Esophagus muscularis mucosa (tissue), 4 donors: ENCODE data around the gene KAT7. TPM values are rescaled to one million over a fixed set of nuclear protein-coding genes. Genes with fewer than 3 reads are reported as not detected.

Experiments
- DNase-seq: peaks from one replicate; pipeline ENCODE4 v3.0.0-alpha.2; 2017; ENCODE audit errors: extremely low spot score
- H3K27ac ChIP-seq, 4 donors: fragments of 200-600 bp; sonication (generic); replicated peaks in 1 of 4; 1 replicate in 3 of 4; 2 replicates in 1 of 4; pipeline ENCODE4 v1.5.1; 2016 to 2019; ENCODE audit warnings: mild to moderate bottlenecking in 1 of 4
- H3K27me3 ChIP-seq, 4 donors: fragments of 200-600 bp; sonication (generic); one replicate each; pipeline versions ENCODE4 v1.5.1 to v1.6.0; 2016 to 2019
- H3K36me3 ChIP-seq, 4 donors: fragments of 200-600 bp; sonication (generic); one replicate each; pipeline ENCODE4 v1.5.1; 2016 to 2019
- H3K4me1 ChIP-seq, 4 donors: fragments of 200-600 bp; sonication (generic); one replicate each; pipeline ENCODE4 v1.5.1; 2016 to 2019
- H3K4me3 ChIP-seq, 4 donors: fragments of 200-600 bp; sonication (generic); 1 replicate in 2 of 4; 2 replicates in 2 of 4; pipeline ENCODE4 v1.5.1; 2016 to 2019; ENCODE audit warnings: mild to moderate bottlenecking in 4 of 4, moderate library complexity in 1 of 4
- H3K9me3 ChIP-seq, 4 donors: fragments of 200-600 bp; sonication (generic); 1 replicate in 3 of 4; 2 replicates in 1 of 4; pipeline ENCODE4 v1.5.1; 2016 to 2019
- EP300 ChIP-seq: sonication (generic); formaldehyde crosslinking; IDR thresholded peaks from one replicate; pipeline ENCODE4 v1.6.1; 2017; ENCODE audit warnings: antibody characterized with exemption
- POLR2A ChIP-seq: fragments of 450-650 bp; IDR thresholded peaks from one replicate; pipeline ENCODE4 v1.6.1; 2017; ENCODE audit warnings: antibody characterized with exemption, moderate library complexity, mild to moderate bottlenecking, low read depth
- POLR2AphosphoS5 ChIP-seq, 2 donors: sonication (generic); formaldehyde crosslinking; IDR thresholded peaks; one replicate each; pipeline ENCODE4 v1.6.1; 2017; ENCODE audit warnings: antibody characterized with exemption in 2 of 2
- WGBS: methylation state at CpG from one replicate; pipeline ENCODE4 v1.1.5; 2018; 5-methylcytosine and 5-hydroxymethylcytosine counted together
- intact Hi-C: fragments of 100-400 bp; cut with DNase I; formaldehyde crosslinking; loops from one replicate; pipeline ENCODE4 v1.15.1; 2023
- total RNA-seq, 4 donors: library from RNA; depleted of rRNA; stranded (reverse); fragments of >200 nt; gene quantifications; one replicate each; pipeline versions ENCODE4 v1.1.0 to v1.2.1, GENCODE V29; 2016
- TF ChIP-seq, protein P1 (sequence below), 3 experiments: fragments of 200-600 bp in 2 of 3; fragments of 450-650 bp in 1 of 3; sonication (generic) in 2 of 3; IDR thresholded peaks; one replicate each; pipeline ENCODE4 v1.5.1; 2017 to 2019; ENCODE audit warnings: antibody characterized with exemption in 3 of 3, mild to moderate bottlenecking in 2 of 3, moderate library complexity in 1 of 3

The KAT7 gene
- total RNA-seq, 4 donors from 2014 or later, result 29.5 to 48.1 (median 43.4) TPM

DNA sequence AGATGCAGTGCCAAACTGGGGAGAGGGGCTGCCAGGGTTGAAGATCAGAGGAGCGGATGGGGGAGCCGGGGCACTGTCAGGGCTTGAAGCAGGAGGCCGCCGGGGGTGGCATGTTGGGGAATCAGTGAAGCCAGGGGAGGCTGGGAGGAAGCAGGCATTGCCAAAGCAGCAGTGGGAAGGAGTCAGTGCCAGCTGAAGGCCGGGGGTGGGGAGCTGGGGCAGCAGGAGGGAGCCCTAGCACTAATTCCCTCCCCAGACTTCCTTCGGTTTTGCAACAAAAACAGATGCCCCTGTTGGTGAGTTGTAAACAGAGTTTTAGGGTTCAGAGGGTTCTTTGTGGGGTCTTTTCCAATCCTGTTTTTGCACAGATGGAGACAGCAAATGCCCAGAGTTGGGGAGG is 70.3 kb downstream of the KAT7 start:
- no peaks in the 10 kb centered on the region for H3K9me3 ChIP-seq
- no peak for DNase-seq
- 71% methylated on average over 6 of the region's 6 CpGs for WGBS

DNA sequence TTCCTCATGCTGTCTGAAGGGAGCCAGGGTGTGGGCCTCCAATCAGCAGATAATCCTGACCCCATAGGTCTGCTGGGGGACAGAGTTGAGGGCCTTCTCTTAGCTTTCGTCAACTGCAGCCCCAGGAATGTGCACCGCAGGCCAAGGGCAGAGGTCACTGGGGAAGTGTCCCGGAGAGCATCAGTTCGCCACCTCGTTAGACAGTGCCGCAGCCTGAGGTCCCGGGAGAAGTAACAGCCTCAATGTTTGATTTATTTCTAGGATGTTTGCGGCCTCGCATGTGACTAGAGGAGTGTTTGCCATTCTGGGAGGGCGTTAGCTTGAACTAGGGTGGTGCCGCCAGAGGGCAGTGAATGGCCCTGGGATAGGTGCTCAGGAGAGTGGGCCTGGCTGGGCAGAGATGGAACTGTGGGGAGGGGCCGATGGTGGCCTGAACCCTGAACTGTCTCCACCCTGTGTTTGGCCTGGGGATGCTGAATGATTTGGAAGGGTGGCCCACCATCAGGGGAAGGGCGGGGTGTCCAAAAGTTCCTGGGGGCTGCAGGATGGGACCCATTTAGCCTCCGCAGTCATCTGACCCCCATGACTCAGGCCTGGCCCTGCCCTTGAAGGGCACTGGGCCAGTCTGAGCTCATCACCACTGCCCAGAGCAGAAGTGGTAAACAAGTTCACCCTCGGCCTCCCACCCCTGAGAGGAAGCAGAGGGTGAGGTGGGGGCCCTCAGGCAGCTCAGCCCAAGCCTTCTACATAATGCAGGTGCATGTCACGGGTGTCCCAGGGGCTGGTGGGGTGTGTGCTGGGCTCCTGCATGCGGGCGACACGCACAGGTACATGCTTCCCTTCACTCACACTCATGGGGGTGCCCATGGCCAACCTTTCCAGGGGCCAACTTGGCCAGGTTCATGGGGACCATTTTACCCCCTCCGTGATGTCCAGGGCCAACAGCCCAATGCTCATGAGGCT is 71.8 kb downstream of the KAT7 start:
- 77% methylated on average over 15 of the region's 20 CpGs for WGBS
- Histone ChIP-seq H3K27me3 (peaks cover 0 to 19% (median 0%) of the 10 kb centered on the region in 4 donors), H3K4me3 (no peak overlapping the region), H3K36me3 (no peaks in the 10 kb centered on the region), H3K4me1 (peaks cover 0 to 6% (median 5%) of the 10 kb centered on the region in 4 donors), H3K27ac (no peak overlapping the region), H3K9me3 (no peaks in the 10 kb centered on the region)
- TF ChIP-seq POLR2AphosphoS5 (IDR thresholded peaks at IDR 0.05), result no peak
- no peak for TF ChIP-seq EP300
- TF ChIP-seq, protein P1, sequence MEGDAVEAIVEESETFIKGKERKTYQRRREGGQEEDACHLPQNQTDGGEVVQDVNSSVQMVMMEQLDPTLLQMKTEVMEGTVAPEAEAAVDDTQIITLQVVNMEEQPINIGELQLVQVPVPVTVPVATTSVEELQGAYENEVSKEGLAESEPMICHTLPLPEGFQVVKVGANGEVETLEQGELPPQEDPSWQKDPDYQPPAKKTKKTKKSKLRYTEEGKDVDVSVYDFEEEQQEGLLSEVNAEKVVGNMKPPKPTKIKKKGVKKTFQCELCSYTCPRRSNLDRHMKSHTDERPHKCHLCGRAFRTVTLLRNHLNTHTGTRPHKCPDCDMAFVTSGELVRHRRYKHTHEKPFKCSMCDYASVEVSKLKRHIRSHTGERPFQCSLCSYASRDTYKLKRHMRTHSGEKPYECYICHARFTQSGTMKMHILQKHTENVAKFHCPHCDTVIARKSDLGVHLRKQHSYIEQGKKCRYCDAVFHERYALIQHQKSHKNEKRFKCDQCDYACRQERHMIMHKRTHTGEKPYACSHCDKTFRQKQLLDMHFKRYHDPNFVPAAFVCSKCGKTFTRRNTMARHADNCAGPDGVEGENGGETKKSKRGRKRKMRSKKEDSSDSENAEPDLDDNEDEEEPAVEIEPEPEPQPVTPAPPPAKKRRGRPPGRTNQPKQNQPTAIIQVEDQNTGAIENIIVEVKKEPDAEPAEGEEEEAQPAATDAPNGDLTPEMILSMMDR (IDR thresholded peaks at IDR 0.05), result no peak
- TF ChIP-seq POLR2A, result no peak
- no peak for DNase-seq
- intact Hi-C loops, result loop anchor here (5.0 kb wide), 1 partner anchor 97 kb away; no protein-coding TSS in a partner anchor

More for the DNA sequence above, 70.3 kb downstream of the KAT7 start:
- Histone ChIP-seq H3K36me3 (no peaks in the 10 kb centered on the region), H3K4me1 (peaks cover 0 to 6% (median 5%) of the 10 kb centered on the region in 4 donors), H3K4me3 (no peak overlapping the region), H3K27ac (no peak overlapping the region), H3K27me3 (peaks cover 0 to 19% (median 0%) of the 10 kb centered on the region in 4 donors)
- TF ChIP-seq, protein P1 (IDR thresholded peaks at IDR 0.05), result no peak
- TF ChIP-seq EP300 (no peak), POLR2AphosphoS5 (IDR thresholded peaks at IDR 0.05) (no peak), POLR2A (no peak)
- intact Hi-C loops, result no loop called here

DNA sequence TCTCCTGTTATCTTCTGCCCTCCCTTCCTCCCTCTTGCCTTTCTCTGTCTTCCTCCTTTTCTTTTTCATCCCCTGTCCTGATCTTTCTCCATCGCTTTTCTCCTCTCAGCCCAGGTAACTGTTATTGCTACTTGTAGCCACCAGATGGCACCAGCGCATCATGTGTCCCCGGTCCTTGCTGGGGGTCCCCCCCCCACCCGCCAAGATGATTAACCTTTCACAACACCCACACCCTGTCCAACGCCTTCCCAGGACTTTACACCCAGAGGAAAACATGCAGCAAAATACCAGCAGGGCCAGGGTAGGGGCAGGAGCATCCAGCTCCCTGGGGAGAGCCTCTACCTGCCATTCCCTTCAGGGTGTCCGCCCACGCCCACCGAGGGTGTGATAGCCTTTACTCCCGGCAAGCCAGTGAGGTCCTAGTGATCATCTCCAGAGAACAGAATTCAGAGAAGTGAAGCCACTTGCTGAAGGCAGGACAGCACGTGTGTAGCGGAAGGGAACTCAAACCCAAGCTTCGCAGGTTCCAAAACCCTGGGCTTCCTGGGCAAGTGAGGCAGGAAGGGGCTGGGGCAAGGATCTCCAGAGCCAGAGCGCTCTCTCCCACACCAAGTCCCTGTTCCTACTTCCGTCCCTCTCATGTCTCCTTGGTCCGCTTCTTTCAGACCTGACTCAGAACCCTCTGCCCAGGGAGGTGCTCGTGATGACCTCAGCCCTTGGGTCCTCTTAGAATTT is 72.8 kb downstream of the KAT7 start:
- Histone ChIP-seq H3K27ac (no peak overlapping the region), H3K4me1 (peaks cover 0 to 6% (median 5%) of the 10 kb centered on the region in 4 donors), H3K9me3 (no peaks in the 10 kb centered on the region), H3K4me3 (no peak overlapping the region), H3K27me3 (peaks cover 0 to 19% (median 0%) of the 10 kb centered on the region in 4 donors), H3K36me3 (no peaks in the 10 kb centered on the region)
- TF ChIP-seq POLR2AphosphoS5 (IDR thresholded peaks at IDR 0.05) (no peak), EP300 (no peak), POLR2A (no peak)
- TF ChIP-seq, protein P1 (IDR thresholded peaks at IDR 0.05), result peak; percentile 78 to 94 (median 80)
- intact Hi-C loops, result loop anchor here (1.0 to 5.0 kb wide), 2 partner anchors 96 to 137 kb away; no protein-coding TSS in a partner anchor
- WGBS, result 32% methylated on average over 15 of the region's 16 CpGs
- DNase-seq, result no peak

DNA sequence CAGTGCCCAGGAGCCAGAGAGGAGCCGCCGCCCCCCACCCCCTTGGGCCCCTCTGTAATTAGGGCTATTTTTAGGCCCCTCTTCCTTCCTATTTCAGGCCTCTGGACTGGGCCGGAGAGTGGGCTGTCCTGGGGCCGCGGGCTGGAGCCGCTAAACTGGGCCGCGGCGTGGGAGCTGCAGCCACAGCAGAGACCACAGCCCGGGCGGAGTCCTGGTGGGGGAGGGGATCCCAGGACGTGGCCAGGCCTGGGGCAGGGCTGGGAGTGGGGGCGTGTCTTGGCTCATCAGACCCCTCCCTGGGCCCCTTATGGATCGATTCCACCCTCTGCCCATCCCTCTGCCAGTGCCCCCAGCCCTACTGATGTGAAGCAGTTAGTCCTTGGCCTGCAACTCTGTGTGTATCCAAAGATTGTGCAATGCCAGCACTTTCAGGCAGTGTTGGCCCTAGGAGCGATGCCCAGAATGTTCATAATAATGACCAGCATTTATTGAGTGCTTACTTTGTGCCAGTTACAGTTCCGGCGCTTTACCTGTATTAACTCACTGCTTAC is 74.4 kb downstream of the KAT7 start:
- Histone ChIP-seq H3K4me3 (no peak overlapping the region), H3K36me3 (no peaks in the 10 kb centered on the region), H3K9me3 (no peaks in the 10 kb centered on the region), H3K27me3 (peaks cover 0 to 19% (median 0%) of the 10 kb centered on the region in 4 donors), H3K27ac (no peak overlapping the region), H3K4me1 (peaks cover 0 to 6% (median 5%) of the 10 kb centered on the region in 4 donors)
- TF ChIP-seq POLR2A, result no peak
- TF ChIP-seq, protein P1 (IDR thresholded peaks at IDR 0.05), result no peak
- no peak for TF ChIP-seq EP300
- 51% methylated on average over 9 of the region's 17 CpGs for WGBS
- intact Hi-C loops, result loop anchor here (5.0 kb wide), 1 partner anchor 94 kb away; no protein-coding TSS in a partner anchor
- no peak for DNase-seq
